Neural crest cell (in vitro differentiated cells): ENCODE measurements around the gene ZC3H12C. TPM values are rescaled to one million over a fixed set of nuclear protein-coding genes. Genes with fewer than 3 reads are reported as not detected.

Experiments used
- DNase-seq: peaks from one replicate; pipeline ENCODE4 v3.0.0; 2021; ENCODE audit warnings: low read depth, mixed read lengths, low spot score
- H3K27ac Mint-ChIP-seq: one replicate; pipeline ENCODE4 v1.8.0; 2021; ENCODE audit warnings: mild to moderate bottlenecking, mixed read lengths; ENCODE audit not compliant: unreplicated experiment
- H3K27me3 Mint-ChIP-seq: 2 replicates; pipeline ENCODE4 v1.8.0; 2021; ENCODE audit warnings: low read depth, mild to moderate bottlenecking, mixed read lengths
- H3K36me3 Mint-ChIP-seq: 2 replicates; pipeline ENCODE4 v1.8.0; 2021; ENCODE audit warnings: low read depth, mild to moderate bottlenecking, mixed read lengths
- H3K4me1 Mint-ChIP-seq: 2 replicates; pipeline ENCODE4 v1.8.0; 2021; ENCODE audit warnings: mixed read lengths
- H3K4me3 Mint-ChIP-seq: one replicate; pipeline ENCODE4 v1.8.0; 2021; ENCODE audit warnings: mild to moderate bottlenecking, mixed read lengths
- H3K9me3 Mint-ChIP-seq: 2 replicates; pipeline ENCODE4 v1.8.0; 2021; ENCODE audit warnings: mixed read lengths
- total RNA-seq: library from RNA; stranded (reverse); gene quantifications from 2 replicates; pipeline ENCODE4 v1.2.1, GENCODE V29; 2021
- TF ChIP-seq, protein P1 (sequence below): fragments of 200-600 bp; sonication (generic); conservative IDR thresholded peaks from 2 replicates; pipeline ENCODE4 v1.5.0; 2021; ENCODE audit warnings: antibody characterized with exemption, mild to moderate bottlenecking

The ZC3H12C gene
- total RNA-seq, 1 donor from 2014 or later, result 14.4 TPM

DNA sequence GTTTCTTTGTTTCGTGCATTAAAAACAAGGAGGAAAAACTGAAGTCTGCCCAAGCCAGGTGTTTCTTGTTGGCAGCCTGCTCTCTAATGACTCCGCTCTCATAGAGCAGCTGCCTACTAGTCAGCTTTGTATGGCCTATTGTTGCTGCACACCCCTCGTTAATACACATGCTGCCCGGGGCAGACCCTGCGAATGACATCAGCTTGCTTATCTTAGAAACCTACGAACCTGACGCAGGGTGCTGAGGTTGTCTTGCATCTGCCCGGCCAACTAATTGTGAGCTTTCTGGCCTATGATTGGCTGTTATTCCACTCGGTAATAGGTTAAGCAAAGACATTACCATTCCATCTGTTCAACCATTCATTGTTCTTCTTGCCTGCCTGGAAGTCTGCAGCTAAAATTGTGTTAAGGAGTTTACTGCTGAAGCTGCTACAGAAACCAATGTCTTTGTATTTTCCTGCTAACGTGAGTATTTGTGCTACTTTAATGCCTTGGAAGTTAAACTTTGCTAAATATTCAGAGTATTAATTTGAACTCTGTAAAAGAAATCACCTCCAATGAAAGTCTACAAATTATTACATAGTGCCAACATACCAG, 37.5 kb downstream of the ZC3H12C start:
- Mint-ChIP-seq H3K36me3 (no peaks in the 10 kb centered on the region), H3K4me3 (peak overlapping the region; percentile 81), H3K27ac (peak overlapping the region; percentile 65), H3K9me3 (no peaks in the 10 kb centered on the region), H3K4me1 (peaks cover 75% of the 10 kb centered on the region), H3K27me3 (no peaks in the 10 kb centered on the region)
- TF ChIP-seq, protein P1, sequence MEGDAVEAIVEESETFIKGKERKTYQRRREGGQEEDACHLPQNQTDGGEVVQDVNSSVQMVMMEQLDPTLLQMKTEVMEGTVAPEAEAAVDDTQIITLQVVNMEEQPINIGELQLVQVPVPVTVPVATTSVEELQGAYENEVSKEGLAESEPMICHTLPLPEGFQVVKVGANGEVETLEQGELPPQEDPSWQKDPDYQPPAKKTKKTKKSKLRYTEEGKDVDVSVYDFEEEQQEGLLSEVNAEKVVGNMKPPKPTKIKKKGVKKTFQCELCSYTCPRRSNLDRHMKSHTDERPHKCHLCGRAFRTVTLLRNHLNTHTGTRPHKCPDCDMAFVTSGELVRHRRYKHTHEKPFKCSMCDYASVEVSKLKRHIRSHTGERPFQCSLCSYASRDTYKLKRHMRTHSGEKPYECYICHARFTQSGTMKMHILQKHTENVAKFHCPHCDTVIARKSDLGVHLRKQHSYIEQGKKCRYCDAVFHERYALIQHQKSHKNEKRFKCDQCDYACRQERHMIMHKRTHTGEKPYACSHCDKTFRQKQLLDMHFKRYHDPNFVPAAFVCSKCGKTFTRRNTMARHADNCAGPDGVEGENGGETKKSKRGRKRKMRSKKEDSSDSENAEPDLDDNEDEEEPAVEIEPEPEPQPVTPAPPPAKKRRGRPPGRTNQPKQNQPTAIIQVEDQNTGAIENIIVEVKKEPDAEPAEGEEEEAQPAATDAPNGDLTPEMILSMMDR, result no peak
- peak; percentile 40 for DNase-seq

GRCh38 chr11:110131386-110132123, 38.4 kb downstream of the ZC3H12C start:
- Mint-ChIP-seq H3K27me3 (no peaks in the 10 kb centered on the region), H3K4me1 (peaks cover 84% of the 10 kb centered on the region), H3K4me3 (peak overlapping the region; percentile 78), H3K27ac (peak overlapping the region; percentile 30), H3K36me3 (peaks cover 4% of the 10 kb centered on the region), H3K9me3 (no peaks in the 10 kb centered on the region)
- TF ChIP-seq, protein P1, result no peak
- DNase-seq, result no peak

- peaks cover 71% of the 10 kb centered on the region for H3K4me1 Mint-ChIP-seq
- H3K27me3 Mint-ChIP-seq, result no peaks in the 10 kb centered on the region
- no peaks in the 10 kb centered on the region for H3K9me3 Mint-ChIP-seq
- no peak overlapping the region for H3K27ac Mint-ChIP-seq
- H3K4me3 Mint-ChIP-seq, result peak overlapping the region; percentile 81
- DNase-seq, result no peak
- TF ChIP-seq, protein P1, result no peak
- H3K36me3 Mint-ChIP-seq, result peaks cover 7% of the 10 kb centered on the region
These were observed 40.0 kb downstream of the ZC3H12C start for GRCh38 chr11:110133160-110133559.

GRCh38 chr11:110134110-110134509, 40.9 kb downstream of the ZC3H12C start:
- H3K36me3 Mint-ChIP-seq, result peaks cover 11% of the 10 kb centered on the region
- no peaks in the 10 kb centered on the region for H3K9me3 Mint-ChIP-seq
- TF ChIP-seq, protein P1, result no peak
- H3K27ac Mint-ChIP-seq, result no peak overlapping the region
- H3K4me3 Mint-ChIP-seq, result peak overlapping the region; percentile 77
- H3K27me3 Mint-ChIP-seq, result no peaks in the 10 kb centered on the region
- H3K4me1 Mint-ChIP-seq, result peaks cover 62% of the 10 kb centered on the region
- peak; percentile 14 for DNase-seq

- no peak overlapping the region for H3K4me3 Mint-ChIP-seq
- peaks cover 43% of the 10 kb centered on the region for H3K36me3 Mint-ChIP-seq
- DNase-seq, result no peak
- TF ChIP-seq, protein P1, result no peak
- no peak overlapping the region for H3K27ac Mint-ChIP-seq
- peaks cover 5% of the 10 kb centered on the region for H3K4me1 Mint-ChIP-seq
- H3K9me3 Mint-ChIP-seq, result peaks cover 7% of the 10 kb centered on the region
- H3K27me3 Mint-ChIP-seq, result no peaks in the 10 kb centered on the region
These were observed 48.6 kb downstream of the ZC3H12C start for GRCh38 chr11:110141812-110142211.
